Brain pericyte (primary cell): ENCODE data around the gene SLC25A44.

Experiments used
- DNase-seq: peaks from one replicate; pipeline ENCODE4 v3.0.0-alpha.2; 2012; ENCODE audit warnings: low read depth, low spot score

The SLC25A44 gene

DNA sequence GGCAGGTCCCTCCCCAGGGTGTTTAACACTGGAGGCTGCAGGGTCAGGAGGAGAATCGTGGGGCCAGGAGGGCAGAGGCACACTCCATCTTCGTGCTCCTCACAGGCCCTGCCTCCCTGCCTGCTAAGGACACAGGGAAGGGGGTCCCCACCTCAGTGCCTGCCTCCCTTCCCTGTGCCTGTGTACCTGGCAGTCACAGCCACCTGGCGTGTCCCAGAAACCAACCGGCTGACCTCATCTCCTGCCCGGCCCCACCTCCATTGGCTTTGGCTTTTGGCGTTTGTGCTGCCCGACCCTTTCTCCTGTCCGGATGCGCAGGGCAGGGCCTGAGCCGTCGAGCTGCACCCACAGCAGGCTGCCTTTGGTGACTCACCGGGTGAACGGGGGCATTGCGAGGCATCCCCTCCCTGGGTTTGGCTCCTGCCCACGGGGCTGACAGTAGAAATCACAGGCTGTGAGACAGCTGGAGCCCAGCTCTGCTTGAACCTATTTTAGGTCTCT lies 47.5 kb downstream of the SLC25A44 start:
- no peak for DNase-seq

DNA sequence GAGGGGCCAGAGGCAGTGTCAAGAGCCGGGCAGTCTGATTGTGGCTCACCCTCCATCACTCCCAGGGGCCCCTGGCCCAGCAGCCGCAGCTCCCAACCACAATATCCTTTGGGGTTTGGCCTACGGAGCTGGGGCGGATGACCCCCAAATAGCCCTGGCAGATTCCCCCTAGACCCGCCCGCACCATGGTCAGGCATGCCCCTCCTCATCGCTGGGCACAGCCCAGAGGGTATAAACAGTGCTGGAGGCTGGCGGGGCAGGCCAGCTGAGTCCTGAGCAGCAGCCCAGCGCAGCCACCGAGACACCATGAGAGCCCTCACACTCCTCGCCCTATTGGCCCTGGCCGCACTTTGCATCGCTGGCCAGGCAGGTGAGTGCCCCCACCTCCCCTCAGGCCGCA lies 48.0 kb downstream of the SLC25A44 start, which contains the start of gene BGLAP:
Gene BGLAP, plus strand, starts transcription at position 259 of the 400 bp plus-strand sequence. Its CDS starts 48 bp downstream, at position 307.
- DNase-seq = no peak

DNA sequence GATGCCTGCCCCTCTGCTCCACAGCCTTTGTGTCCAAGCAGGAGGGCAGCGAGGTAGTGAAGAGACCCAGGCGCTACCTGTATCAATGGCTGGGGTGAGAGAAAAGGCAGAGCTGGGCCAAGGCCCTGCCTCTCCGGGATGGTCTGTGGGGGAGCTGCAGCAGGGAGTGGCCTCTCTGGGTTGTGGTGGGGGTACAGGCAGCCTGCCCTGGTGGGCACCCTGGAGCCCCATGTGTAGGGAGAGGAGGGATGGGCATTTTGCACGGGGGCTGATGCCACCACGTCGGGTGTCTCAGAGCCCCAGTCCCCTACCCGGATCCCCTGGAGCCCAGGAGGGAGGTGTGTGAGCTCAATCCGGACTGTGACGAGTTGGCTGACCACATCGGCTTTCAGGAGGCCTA lies 48.8 kb downstream of the SLC25A44 start:
- no peak for DNase-seq

DNA sequence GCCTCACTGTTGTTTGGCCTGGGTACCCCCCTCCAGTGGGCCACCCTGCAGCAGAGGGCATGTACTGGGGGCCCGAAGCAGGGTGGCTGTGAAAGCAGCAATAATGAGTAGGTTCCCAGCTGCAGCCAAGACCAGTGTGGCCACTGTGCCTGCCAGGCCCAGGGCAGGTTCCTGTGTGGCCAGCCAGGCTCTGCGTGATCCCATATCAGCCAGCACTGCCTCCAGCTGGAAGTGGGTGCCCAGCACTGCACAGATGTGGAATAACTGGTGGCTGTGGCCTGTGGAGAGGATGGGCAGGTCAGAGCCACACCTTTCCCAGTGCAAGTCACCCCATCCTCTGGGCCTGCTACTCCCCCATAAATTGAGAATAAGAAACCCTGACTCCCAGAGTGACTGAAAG lies 50.2 kb downstream of the SLC25A44 start:
- DNase-seq = no peak

DNA sequence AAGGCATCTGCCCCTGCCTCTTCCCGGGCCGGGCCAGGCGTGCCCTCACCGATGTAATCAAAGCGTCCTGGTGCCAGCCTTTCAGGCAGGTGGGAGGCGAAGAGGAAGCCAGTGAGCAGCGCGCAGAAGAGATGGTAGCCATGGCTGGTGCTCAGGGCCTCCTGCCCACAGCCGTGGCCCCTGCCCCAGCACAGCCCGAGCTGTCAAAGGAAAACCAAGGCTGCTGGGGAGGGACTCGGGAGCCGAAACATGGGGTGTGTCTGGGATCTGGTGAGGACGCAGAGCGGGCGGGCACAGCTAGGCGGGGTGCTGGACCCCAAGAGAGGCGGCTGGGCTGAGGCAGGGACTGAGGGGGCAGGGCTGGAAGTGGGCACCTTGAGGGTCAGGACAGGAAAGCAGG lies 50.8 kb downstream of the SLC25A44 start:
- no peak for DNase-seq

DNA sequence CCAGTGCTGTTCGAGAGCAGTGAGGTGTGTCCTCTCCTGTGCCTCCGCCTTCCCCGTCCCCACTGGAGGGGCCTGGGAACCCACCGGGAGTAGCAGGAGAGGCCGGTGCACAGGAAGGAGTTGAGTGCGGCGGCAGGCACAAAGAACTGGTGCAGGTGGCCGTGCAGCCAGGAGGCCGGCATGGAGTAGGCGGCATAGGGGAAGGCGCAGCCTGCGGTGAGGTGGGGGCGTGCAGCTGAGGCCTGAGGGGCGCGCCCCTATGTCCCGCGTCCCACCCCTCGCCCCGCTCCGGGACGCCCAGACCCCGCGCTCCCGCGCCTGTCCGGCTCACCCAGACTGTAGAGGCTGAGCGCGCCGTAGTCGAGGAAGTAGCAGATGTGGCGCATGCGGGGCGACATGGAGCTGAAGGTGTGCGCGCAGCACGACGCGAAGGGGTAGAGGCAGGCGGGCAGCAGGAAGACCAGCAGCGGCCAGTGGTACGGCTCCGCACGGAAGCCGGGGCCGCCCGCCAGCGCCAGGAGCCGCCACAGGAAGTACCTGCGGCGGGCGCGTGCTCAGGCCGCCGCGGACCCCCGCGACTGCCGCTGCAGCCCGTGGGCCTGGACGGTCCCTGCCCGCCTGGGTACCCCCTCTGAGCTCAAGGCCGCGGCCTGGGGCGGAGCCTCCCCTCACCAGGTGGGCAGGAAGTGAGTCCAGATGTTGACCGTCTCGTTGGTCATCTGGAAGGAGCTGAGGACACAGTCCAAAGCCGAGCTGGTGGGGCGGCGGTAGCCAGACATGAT lies 51.7 kb downstream of the SLC25A44 start:
- no peak for DNase-seq

DNA sequence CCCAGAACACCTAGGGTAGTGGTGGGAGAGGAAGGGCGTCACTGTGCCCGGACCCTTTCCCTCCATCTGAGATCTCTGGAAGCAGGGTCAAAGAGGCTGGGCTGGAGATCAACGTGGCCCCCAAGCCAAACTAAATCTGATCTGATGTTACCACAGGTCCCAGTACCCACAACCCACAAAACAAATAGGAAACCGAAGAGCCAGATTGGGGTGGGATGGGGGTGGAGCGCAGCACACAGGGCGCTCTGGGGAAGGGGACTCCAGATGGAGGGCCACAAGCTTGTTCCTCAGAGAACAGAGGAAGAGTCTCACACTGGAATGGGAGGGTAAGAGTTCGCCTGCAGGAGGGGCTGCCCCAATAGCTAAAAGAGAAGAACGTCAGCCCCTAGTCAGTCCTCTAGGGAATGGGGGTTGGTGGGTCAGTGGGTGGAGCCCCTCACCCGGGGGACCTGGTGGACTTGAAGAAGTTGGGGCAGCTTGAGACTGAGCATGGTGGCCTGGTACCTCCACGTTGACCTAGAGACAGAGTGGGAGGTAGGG lies 52.4 kb downstream of the SLC25A44 start:
- no peak for DNase-seq

DNA sequence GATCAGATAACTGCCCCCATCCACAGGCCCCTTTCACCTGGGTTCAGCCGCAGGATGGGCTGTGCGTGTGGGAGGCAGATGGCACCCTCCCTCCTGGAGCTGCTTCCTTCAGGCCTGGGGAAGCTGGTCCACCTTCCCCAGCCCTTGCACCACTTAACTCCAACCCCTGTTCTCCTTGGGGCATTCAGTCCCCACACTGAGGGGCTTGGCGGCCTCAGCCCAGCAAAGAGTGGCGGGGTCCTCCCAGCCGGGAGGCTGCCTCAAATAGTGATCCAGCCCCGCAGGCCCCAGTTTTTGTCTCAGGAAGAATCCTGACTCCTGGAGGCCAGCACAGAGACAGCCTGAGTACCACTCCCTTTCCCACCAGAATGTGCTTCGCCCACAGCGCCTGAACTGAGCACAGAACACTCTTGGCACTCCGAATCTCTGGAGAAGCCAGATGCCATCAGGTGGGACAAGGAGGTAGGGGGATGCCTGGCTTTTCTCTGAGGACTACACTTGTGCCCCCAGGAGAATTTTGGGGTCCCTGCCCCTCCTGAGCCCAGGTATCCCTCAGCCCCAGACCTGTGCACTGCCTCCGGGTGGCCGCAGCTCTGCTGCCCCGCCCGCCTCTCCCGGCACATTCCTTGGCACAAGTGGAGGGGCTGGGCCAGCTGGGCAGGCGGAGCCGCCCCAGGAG lies 53.0 kb downstream of the SLC25A44 start:
- DNase-seq = no peak

DNA sequence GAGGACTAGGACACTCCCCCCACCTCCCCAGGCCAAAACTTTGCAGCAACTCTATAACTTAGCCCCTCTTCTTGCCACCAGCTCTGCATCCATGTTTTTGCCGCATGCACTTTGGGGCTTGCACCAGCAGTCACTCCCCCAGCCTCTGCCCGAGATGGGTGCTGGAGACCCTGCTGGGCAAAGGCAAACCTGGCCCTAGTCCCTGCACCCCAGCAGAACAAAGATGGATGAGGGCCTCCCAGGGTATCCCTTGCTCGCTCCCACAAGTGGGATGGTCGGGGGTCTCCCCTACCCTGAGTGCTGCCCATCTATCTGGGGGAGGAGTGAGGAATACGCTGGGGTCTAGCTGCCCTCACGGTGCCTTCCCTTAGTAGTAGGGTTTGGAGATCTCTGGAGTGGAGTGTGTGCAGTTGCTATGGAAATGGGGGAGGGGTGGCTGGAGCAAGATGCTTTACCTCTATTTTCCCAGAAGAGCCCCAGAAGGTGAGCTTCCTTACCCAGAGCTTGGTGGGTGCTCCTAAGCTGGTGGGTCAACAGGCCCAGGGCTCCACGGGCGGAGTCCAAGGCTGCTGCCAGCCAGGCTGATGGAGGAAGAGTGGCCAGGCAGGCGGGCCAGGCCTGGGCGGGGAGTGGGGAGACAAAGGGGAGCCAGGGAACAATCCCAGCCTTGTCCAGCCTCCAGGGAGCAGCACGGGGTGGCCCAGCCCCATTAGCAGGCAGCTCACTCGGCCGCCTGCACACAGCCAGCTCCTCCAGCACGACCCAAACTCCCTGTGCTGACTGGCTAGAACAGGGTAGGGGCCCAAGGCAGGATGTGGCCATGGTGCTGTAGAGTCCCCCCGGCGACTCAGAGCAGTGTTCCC lies 53.8 kb downstream of the SLC25A44 start, which contains the start of gene PAQR6:
Gene PAQR6, minus strand, starts transcription at position 597 of the 863 bp plus-strand sequence. CDS start 1,325 bp downstream, outside the sequence.
- DNase-seq = no peak

DNA sequence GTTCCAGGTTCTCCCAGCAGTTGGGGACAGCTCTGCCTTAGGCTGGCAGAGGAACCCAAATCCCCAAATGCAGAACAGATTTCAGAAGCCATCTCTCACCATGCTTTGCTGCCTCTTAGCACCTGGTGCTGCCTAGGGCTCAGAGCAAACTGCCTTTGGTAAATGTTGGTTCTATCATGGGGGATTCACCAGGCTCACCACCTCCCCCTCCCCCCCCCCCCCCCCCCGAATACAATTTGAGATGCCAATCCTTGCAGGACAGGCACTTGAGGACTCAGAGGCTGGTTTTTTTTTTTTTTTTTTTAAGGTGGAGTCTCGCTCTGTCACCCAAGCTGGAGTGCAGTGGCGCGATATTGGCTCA lies 54.4 kb downstream of the SLC25A44 start:
- DNase-seq = no peak

DNA sequence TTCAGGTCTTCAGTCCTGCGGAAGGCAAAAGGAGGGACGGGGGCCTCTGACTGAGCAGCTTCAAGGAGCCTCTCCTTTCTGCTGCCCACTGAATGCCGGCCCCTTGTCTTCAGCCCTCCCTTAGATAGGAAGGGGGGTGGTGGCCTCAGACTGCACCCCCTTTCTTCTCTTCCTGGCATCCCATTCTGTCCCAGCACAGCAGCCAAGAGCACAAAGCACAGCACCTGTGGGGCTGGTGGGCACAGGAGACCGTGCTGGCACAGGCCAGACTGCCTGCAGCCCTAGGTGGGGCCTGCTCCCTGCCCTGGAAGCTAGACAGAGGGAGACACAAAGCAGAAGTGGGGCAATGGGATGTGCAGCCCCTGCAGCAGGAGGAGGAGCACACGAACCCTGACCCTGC lies 55.7 kb downstream of the SLC25A44 start:
- DNase-seq = no peak

DNA sequence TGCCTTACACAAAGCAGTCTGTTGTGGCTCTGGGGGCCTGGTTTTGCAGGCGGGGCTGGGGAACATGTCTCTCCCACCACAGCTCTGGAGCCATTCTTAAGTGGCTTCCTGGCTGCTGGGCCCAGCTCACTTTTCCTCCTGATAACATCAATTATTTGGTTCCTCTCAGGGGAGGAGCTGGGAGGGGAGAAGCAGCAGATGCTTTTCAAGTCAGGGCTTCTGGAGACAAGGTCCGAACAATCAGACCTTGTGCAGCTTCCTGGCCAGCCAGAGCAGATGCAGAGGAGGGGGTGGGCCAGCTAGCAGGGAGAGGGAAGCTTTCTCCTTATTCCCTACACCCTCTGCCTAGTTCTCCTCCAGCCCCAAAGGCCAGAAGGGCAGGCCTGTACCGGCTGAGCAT lies 57.6 kb downstream of the SLC25A44 start:
- no peak for DNase-seq

DNA sequence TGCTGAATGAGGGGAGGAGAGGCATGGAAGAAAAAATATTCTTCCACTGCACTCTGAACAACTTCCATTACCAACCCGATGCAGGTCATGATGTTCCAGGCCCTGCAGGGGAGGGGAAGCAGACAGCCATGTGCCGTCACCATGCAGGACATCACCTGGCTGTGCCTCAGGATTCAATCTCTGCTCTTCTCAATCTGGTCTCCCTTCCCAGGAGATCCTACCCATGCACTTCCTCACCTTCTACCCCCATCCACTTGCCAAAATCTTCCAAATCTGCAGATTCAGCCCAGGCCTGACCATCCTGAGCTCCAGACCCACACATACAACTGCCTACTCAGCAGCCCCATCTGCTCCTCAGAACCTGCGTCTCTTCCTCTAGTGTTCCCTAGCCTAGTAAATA lies 59.7 kb downstream of the SLC25A44 start:
- DNase-seq = no peak

DNA sequence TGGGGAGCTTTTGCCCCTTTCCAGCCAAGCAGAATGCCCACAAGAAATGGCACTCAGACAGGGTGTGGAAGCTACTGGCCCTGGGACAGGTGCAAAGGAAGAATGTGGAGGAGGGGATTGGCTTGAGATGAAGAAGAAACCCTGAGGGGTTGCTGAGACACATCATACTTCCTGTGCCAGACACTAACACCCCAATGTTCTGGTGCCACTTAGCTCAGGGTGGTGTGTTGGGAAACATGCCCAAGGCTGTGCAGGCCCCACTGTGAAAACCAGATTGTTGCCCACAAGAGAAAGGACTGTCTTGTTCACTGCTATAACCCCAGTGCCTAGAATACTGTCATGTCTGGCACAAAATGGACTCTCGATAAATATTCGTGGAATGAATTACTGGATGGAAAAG lies 63.8 kb downstream of the SLC25A44 start:
- no peak for DNase-seq

DNA sequence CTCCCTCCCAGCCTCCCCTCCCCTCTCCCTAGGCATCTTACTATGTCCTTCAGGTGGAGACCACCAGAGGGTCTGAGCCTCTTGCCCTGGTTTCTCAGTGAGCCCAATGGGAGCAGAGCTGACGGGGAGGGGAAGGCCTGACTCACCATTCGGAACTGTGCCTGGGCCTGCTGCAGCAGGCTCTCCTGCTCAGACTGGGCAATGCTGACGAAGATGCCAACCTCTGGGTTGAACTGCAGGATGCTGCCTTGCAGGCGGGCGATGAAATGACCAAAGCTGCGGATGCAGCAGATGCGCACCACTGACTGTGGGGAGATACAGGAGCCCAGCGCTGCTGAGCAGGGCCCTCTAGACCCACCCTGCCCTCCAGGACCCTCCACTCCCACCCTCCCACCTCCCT lies 65.0 kb downstream of the SLC25A44 start:
- no peak for DNase-seq

DNA sequence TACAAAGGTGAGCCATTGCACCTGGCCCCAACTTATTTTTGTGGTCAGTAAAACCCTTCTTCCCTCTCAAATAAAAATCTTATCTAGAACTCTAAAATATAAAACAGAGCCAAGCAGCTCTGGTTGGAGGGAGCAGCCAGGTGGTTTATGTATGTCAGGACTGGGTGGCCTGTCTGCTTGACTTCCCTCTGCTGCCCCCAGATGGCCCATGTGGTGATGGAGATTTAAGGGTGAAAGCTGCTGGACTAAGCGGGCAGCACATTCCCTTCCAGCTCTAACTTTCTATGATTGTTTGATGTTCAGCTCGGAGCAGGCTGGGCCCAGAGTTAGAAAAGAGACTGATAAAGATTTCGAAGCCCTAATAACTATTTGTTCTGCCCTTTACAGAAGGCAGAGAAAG lies 65.9 kb downstream of the SLC25A44 start:
- no peak for DNase-seq

DNA sequence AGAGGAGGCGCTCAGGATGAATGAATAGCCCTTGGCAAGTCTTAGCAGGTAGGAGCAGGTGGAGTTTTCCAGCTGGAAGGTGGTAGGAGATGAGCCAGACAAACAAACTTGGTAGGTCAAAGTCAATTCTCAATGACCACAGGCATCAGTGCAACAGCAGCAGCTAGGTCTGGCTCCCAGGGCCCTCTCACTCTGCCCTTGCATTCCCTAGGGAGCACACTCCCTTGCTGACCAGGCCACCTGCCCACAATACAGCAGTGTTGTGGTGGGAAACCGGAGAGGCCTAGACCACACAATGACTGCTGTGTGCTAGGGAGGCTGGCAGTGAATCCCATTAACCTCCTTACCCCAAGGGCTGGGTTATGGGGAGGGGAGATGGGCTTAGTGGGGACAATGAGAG lies 67.0 kb downstream of the SLC25A44 start:
- DNase-seq = no peak
